ENCODE results near the gene GRIP2. TPM values are rescaled to one million over a fixed set of nuclear protein-coding genes. Genes with fewer than 3 reads are reported as not detected.

GRIP2 gene
- total RNA-seq, 3 donors from 2014 or later (not counting 1 experiment from before 2014, with no cell fraction given), result not detected

GRCh38 chr3:14481018-14481645 is 59.0 kb downstream of the GRIP2 start:
- H3K4me1 Mint-ChIP-seq, result no peaks in the 10 kb centered on the region
- no peak overlapping the region for H3K27ac ChIP-seq (ENCODE audit: low read length)
- H3K9me3 Mint-ChIP-seq, result no peaks in the 10 kb centered on the region
- H3K9me3 ChIP-seq (ENCODE audit: control insufficient read depth, insufficient read depth, low read length), result no peaks in the 10 kb centered on the region
- no peaks in the 10 kb centered on the region for H3K4me1 ChIP-seq (ENCODE audit: control insufficient read depth, insufficient read depth, low read length)
- peaks cover 63% of the 10 kb centered on the region for H3K36me3 ChIP-seq (ENCODE audit: control insufficient read depth, insufficient read depth, low read length)
- no peak overlapping the region for H3K4me3 Mint-ChIP-seq
- no peaks in the 10 kb centered on the region for H3K27me3 Mint-ChIP-seq (ENCODE audit: low read depth in 2 of 2)
- WGBS (ENCODE audit: insufficient coverage), result 98% methylated on average over 10 of the region's 10 CpGs
- DNase-seq, result no peak
- no peak for TF ChIP-seq CTCF (IDR thresholded peaks at IDR 0.05)
- no peak overlapping the region for H3K4me3 ChIP-seq (ENCODE audit: low read length)
- no peaks in the 10 kb centered on the region for H3K27me3 ChIP-seq (ENCODE audit: control insufficient read depth, insufficient read depth, low read length)
- H3K27ac Mint-ChIP-seq, result no peak overlapping the region
- ATAC-seq, result no peak
- intact Hi-C loops (cut with micrococcal nuclease), result no loop called here
- H3K36me3 Mint-ChIP-seq, result peaks cover 18% of the 10 kb centered on the region

GRCh38 chr3:14480207-14481017 is 59.7 kb downstream of the GRIP2 start:
- ATAC-seq (no peak), DNase-seq (no peak)
- intact Hi-C loops (cut with micrococcal nuclease), result no loop called here
- Mint-ChIP-seq H3K4me1 (no peaks in the 10 kb centered on the region), H3K9me3 (no peaks in the 10 kb centered on the region), H3K27me3 (ENCODE audit: low read depth in 2 of 2) (no peaks in the 10 kb centered on the region), H3K27ac (no peak overlapping the region), H3K4me3 (no peak overlapping the region), H3K36me3 (peaks cover 16% of the 10 kb centered on the region)
- Histone ChIP-seq H3K4me1 (ENCODE audit: control insufficient read depth, insufficient read depth, low read length) (no peaks in the 10 kb centered on the region), H3K4me3 (ENCODE audit: low read length) (no peak overlapping the region), H3K36me3 (ENCODE audit: control insufficient read depth, insufficient read depth, low read length) (peaks cover 64% of the 10 kb centered on the region), H3K9me3 (ENCODE audit: control insufficient read depth, insufficient read depth, low read length) (no peaks in the 10 kb centered on the region), H3K27ac (ENCODE audit: low read length) (no peak overlapping the region), H3K27me3 (ENCODE audit: control insufficient read depth, insufficient read depth, low read length) (no peaks in the 10 kb centered on the region)
- WGBS (ENCODE audit: insufficient coverage), result 94% methylated on average over 8 of the region's 8 CpGs
- TF ChIP-seq CTCF (IDR thresholded peaks at IDR 0.05), result no peak

- Mint-ChIP-seq H3K27me3 (ENCODE audit: low read depth in 2 of 2) (no peaks in the 10 kb centered on the region), H3K4me3 (no peak overlapping the region), H3K4me1 (no peaks in the 10 kb centered on the region), H3K36me3 (peaks cover 8% of the 10 kb centered on the region), H3K27ac (no peak overlapping the region), H3K9me3 (no peaks in the 10 kb centered on the region)
- Histone ChIP-seq H3K27ac (ENCODE audit: low read length) (no peak overlapping the region), H3K4me3 (ENCODE audit: low read length) (no peak overlapping the region), H3K36me3 (ENCODE audit: control insufficient read depth, insufficient read depth, low read length) (peaks cover 61% of the 10 kb centered on the region), H3K4me1 (ENCODE audit: control insufficient read depth, insufficient read depth, low read length) (no peaks in the 10 kb centered on the region), H3K9me3 (ENCODE audit: control insufficient read depth, insufficient read depth, low read length) (no peaks in the 10 kb centered on the region), H3K27me3 (ENCODE audit: control insufficient read depth, insufficient read depth, low read length) (no peaks in the 10 kb centered on the region)
- ATAC-seq, result no peak
- no peak for DNase-seq
- 97% methylated on average over 6 of the region's 6 CpGs for WGBS (ENCODE audit: insufficient coverage)
- no peak for TF ChIP-seq CTCF (IDR thresholded peaks at IDR 0.05)
- intact Hi-C loops (cut with micrococcal nuclease), result no loop called here
Measured at GRCh38 chr3:14479591-14479990, 60.6 kb downstream of the GRIP2 start.

Data from natural killer cell (primary cell).